ENCODE measurements around the gene LSM3.

DNA sequence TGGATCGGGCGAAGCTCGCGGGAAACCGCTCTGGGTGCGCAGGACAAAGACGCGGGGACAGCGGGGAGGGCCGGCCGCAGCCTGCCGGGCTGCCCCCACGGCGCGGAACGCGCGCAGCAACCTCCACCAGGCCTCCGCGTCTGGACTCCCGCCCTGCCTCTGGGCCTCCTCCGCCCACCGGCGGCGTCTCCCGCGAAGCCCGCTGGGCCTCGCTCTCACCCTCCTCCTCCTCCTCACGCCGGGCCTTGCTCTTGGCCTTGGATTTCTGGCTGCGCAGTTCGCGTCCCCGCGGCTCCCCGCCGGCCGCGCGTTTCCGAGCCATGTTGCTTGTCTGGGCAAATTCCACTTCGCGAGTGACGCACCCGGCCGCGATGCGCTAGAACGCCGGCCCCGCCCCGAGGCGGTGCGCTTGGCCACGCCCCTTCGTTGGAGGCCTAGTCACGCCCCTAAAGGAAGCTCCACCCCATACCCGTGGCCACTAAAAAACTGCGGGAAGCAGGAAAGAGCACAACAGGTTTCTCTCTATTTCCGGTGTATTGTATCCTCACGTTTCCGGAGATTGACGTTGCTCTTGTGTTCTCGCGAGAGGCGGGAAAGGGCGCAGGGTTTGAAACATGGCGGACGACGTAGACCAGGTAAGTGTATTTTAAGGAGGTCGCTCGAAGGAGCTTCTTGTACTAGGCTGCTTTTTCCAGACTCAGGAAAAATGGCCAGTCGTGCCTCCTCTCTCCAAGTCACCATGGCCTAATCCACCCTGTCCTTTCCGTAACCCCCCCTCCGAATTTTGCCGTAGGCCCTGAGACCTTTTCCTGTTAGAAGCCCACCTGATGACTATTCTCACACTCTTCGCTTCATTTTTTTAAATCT is at the start of gene LSM3, which contains the start of gene XPC:
- TF ChIP-seq, protein P1, sequence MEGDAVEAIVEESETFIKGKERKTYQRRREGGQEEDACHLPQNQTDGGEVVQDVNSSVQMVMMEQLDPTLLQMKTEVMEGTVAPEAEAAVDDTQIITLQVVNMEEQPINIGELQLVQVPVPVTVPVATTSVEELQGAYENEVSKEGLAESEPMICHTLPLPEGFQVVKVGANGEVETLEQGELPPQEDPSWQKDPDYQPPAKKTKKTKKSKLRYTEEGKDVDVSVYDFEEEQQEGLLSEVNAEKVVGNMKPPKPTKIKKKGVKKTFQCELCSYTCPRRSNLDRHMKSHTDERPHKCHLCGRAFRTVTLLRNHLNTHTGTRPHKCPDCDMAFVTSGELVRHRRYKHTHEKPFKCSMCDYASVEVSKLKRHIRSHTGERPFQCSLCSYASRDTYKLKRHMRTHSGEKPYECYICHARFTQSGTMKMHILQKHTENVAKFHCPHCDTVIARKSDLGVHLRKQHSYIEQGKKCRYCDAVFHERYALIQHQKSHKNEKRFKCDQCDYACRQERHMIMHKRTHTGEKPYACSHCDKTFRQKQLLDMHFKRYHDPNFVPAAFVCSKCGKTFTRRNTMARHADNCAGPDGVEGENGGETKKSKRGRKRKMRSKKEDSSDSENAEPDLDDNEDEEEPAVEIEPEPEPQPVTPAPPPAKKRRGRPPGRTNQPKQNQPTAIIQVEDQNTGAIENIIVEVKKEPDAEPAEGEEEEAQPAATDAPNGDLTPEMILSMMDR (IDR thresholded peaks at IDR 0.05; ENCODE audit: insufficient read depth, low read depth, low read length) = no peak
- TF ChIP-seq EZH2 (IDR thresholded peaks at IDR 0.05; ENCODE audit: insufficient read depth, low read length) = no peak

All from astrocyte (in vitro differentiated cells and primary cell).